RWPE1 (cell line): ENCODE measurements around the gene ANKRD33B.

Experiments
- CTCF ChIA-PET: fragments of 350-600 bp; sonication (Branson Sonifier 250); formaldehyde crosslinking; extraction: SDS; loops from one replicate; lab custom pipeline; 2021; lab: Yijun Ruan, JAX
- POLR2A ChIA-PET: fragments of 400-600 bp; formaldehyde crosslinking; extraction: SDS; loops from one replicate; lab custom pipeline; 2020; ENCODE audit warnings: antibody characterized with exemption; ENCODE audit not compliant: low non-redundant PET; lab: Yijun Ruan, JAX
- DNase-seq: peaks from one replicate; pipeline ENCODE4 v3.0.0; 2012; ENCODE audit warnings: low spot score
- H3K27ac ChIP-seq: fragments of 450-650 bp; 2 replicates; pipeline ENCODE4 v1.5.1; 2017
- TF ChIP-seq, protein P1 (sequence below): fragments of 450-650 bp; conservative IDR thresholded peaks from 2 replicates; pipeline ENCODE4 v1.5.1; 2017; ENCODE audit warnings: low read depth, mild to moderate bottlenecking

Gene ANKRD33B

GRCh38 chr5:10677533-10677932, 113.7 kb downstream of the ANKRD33B start:
- ChIA-PET POLR2A (no interaction called here), CTCF (no interaction called here)
- no peak for DNase-seq
- TF ChIP-seq, protein P1, sequence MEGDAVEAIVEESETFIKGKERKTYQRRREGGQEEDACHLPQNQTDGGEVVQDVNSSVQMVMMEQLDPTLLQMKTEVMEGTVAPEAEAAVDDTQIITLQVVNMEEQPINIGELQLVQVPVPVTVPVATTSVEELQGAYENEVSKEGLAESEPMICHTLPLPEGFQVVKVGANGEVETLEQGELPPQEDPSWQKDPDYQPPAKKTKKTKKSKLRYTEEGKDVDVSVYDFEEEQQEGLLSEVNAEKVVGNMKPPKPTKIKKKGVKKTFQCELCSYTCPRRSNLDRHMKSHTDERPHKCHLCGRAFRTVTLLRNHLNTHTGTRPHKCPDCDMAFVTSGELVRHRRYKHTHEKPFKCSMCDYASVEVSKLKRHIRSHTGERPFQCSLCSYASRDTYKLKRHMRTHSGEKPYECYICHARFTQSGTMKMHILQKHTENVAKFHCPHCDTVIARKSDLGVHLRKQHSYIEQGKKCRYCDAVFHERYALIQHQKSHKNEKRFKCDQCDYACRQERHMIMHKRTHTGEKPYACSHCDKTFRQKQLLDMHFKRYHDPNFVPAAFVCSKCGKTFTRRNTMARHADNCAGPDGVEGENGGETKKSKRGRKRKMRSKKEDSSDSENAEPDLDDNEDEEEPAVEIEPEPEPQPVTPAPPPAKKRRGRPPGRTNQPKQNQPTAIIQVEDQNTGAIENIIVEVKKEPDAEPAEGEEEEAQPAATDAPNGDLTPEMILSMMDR, result no peak
- H3K27ac ChIP-seq, result no peak overlapping the region

DNA sequence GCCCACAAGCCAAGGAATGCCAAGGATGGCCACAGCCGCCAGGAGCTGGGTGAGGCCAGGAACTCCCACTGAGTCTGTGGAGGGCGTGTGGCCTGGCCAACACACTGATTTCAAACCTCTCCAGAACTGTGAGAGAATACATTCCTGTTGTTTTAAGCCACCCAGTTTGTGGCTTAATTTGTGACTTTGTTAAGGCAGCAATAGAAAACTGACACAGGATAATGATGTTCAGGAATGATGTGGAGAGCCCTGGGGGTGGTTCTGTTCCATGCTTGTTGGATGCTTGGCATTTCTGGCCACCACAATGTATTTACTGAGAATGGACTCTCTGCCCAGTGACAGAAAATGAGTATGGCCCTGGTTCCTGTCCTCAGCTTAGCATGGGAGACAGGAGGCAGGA, 114.4 kb downstream of the ANKRD33B start:
- DNase-seq, result no peak
- ChIA-PET CTCF (interaction anchor here (0.6 kb wide), 1 partner anchor 15 kb away, joined by 3 read pairs; no protein-coding TSS in a partner anchor), POLR2A (no interaction called here)
- TF ChIP-seq, protein P1, result no peak
- H3K27ac ChIP-seq, result no peak overlapping the region

DNA sequence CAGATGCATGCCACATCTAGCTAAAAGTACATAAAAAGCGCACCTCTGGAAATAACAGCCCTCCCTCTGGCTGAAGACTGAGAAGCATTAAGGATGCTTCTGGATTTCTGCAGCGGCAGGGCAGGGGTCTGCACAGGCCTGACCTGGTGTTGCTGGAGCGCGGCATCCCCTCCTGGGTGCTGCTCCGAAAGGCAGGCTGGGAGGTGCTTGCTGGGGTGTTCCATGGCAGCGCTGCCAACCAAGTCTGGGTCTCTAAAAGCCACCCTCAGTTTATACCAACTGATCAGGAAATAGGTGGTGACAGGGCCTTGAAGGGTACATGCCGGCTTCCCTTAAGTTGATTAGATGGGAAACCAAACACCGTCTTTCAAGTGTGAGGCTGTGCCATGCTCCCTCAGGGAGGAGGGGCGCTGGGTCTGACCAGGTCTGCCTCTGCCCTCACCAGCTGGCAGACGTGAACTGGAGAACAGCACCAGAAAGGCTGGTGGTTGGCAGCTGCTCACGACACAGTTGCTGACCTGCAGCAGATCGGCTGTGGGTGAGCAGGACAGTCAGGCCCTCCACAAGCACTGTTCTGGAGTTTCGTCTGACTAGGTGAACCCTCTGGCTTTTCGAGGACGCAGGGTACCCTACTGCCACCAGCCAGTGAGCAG, 115.6 kb downstream of the ANKRD33B start:
- DNase-seq, result no peak
- ChIA-PET CTCF (interaction anchor here (0.6 kb wide), 1 partner anchor 13 kb away, joined by 3 read pairs; no protein-coding TSS in a partner anchor), POLR2A (no interaction called here)

GRCh38 chr5:10680876-10681481, 117.1 kb downstream of the ANKRD33B start:
- TF ChIP-seq, protein P1, result no peak
- POLR2A ChIA-PET, result no interaction called here
- CTCF ChIA-PET, result no interaction called here

More for the DNA sequence above, 115.6 kb downstream of the ANKRD33B start:
- no peak overlapping the region for H3K27ac ChIP-seq
- TF ChIP-seq, protein P1, result no peak

GRCh38 chr5:10681731-10682679, 118.1 kb downstream of the ANKRD33B start:
- POLR2A ChIA-PET, result interaction anchor here (0.6 kb wide), 1 partner anchor 495 kb away, joined by 3 read pairs; no protein-coding TSS in a partner anchor
- CTCF ChIA-PET, result no interaction called here
- H3K27ac ChIP-seq, result no peak overlapping the region
- no peak for DNase-seq
- TF ChIP-seq, protein P1, result no peak

More at GRCh38 chr5:10680876-10681481, 117.1 kb downstream of the ANKRD33B start:
- no peak for DNase-seq
- H3K27ac ChIP-seq, result no peak overlapping the region
